ENCODE data around the gene HMGXB3. TPM values are rescaled to one million over a fixed set of nuclear protein-coding genes. Genes with fewer than 3 reads are reported as not detected.

HMGXB3 gene
- total and polyA plus RNA-seq, 2 of the 13 experiments (the other 11 are each of a cell fraction or from before 2014, with no cell fraction given): 18.8 to 23.8 TPM

DNA sequence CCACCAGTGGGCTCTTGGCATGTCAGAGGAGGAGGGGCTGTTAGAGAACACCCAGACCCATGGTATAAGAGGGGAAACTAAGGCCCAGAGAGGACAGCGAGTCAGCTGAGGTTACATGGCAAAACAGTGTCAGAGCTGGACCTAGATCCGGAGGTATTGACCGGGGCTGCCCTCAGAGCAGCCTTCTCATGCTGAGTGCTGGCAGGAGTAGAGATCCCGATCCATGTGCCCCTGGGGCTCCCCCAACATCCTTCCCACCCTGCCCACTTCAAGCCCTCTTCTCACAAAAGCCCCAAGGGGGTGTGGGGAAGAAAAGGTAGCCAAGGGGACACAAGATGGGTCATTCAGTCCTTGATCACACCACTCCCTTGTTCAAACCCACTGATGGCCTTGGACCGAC is 65.9 kb downstream of the HMGXB3 start (continued):
- TF ChIP-seq, protein P1, sequence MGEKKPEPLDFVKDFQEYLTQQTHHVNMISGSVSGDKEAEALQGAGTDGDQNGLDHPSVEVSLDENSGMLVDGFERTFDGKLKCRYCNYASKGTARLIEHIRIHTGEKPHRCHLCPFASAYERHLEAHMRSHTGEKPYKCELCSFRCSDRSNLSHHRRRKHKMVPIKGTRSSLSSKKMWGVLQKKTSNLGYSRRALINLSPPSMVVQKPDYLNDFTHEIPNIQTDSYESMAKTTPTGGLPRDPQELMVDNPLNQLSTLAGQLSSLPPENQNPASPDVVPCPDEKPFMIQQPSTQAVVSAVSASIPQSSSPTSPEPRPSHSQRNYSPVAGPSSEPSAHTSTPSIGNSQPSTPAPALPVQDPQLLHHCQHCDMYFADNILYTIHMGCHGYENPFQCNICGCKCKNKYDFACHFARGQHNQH (CRISPR knock-in tag; IDR thresholded peaks at IDR 0.05): no peak

GRCh38 chr5:150066901-150067396 is 66.4 kb downstream of the HMGXB3 start:
- H4K20me1 ChIP-seq (ENCODE audit: insufficient read depth, low read length): no peaks in the 10 kb centered on the region
- TF ChIP-seq, protein P2, sequence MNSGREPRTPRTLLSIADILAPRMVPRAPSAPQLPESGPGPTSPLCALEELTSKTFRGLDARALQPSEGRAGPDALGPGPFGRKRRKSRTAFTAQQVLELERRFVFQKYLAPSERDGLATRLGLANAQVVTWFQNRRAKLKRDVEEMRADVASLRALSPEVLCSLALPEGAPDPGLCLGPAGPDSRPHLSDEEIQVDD (CRISPR knock-in tag; IDR thresholded peaks at IDR 0.05; ENCODE audit: borderline replicate concordance): no peak
- no peak for TF ChIP-seq MXD4 (CRISPR knock-in tag; IDR thresholded peaks at IDR 0.05)
- no peak for TF ChIP-seq ZNF891 (CRISPR knock-in tag; IDR thresholded peaks at IDR 0.05)
- TF ChIP-seq CBX1 (IDR thresholded peaks at IDR 0.05; ENCODE audit: low read depth): no peak
- TF ChIP-seq PTBP1 (IDR thresholded peaks at IDR 0.05; ENCODE audit: low read depth, low read length, poor library complexity, severe bottlenecking): no peak
- no peak for TF ChIP-seq NONO (IDR thresholded peaks at IDR 0.05)
- no peak for TF ChIP-seq NONO (CRISPR knock-in tag; conservative IDR thresholded peaks at IDR 0.05)
- TF ChIP-seq MEIS2 (CRISPR knock-in tag; IDR thresholded peaks at IDR 0.05): no peak
- no peak for TF ChIP-seq RFX5 (IDR thresholded peaks at IDR 0.05; ENCODE audit: low read depth, low read length)
- TF ChIP-seq KMT2B (CRISPR knock-in tag; IDR thresholded peaks at IDR 0.05): no peak
- TF ChIP-seq MIXL1 (CRISPR knock-in tag; IDR thresholded peaks at IDR 0.05): no peak
- no peak for TF ChIP-seq MYNN (CRISPR knock-in tag; IDR thresholded peaks at IDR 0.05; ENCODE audit: low read depth)
- no peak for TF ChIP-seq ZNF329 (CRISPR knock-in tag; IDR thresholded peaks at IDR 0.05; ENCODE audit: low read depth)
- TF ChIP-seq, protein P3, sequence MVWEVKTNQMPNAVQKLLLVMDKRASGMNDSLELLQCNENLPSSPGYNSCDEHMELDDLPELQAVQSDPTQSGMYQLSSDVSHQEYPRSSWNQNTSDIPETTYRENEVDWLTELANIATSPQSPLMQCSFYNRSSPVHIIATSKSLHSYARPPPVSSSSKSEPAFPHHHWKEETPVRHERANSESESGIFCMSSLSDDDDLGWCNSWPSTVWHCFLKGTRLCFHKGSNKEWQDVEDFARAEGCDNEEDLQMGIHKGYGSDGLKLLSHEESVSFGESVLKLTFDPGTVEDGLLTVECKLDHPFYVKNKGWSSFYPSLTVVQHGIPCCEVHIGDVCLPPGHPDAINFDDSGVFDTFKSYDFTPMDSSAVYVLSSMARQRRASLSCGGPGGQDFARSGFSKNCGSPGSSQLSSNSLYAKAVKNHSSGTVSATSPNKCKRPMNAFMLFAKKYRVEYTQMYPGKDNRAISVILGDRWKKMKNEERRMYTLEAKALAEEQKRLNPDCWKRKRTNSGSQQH (CRISPR knock-in tag; IDR thresholded peaks at IDR 0.05; ENCODE audit: low read depth): no peak
- TF ChIP-seq NR0B2 (CRISPR knock-in tag; IDR thresholded peaks at IDR 0.05): no peak
- in situ Hi-C loops (cut with HindIII; ENCODE audit: extremely low pct_ligation_motif_present, low pct_unique_long_range_greater_than_20kb): no loop called here
- intact Hi-C loops (cut with micrococcal nuclease; ENCODE audit: unreplicated experiment): no loop called here
- H3K4me2 ChIP-seq (ENCODE audit: low read depth, low read length): no peak overlapping the region
- no peak overlapping the region for H3K27ac ChIP-seq (ENCODE audit: extremely low read length, insufficient read depth, low read length)
- BruUV-seq (replicated peaks): no TSS peak
- H3K27me3 ChIP-seq (ENCODE audit: control insufficient read depth in 1 of 2, insufficient read depth in 2 of 2, low read length in 2 of 2): peaks cover 7 to 38% of the 10 kb centered on the region in 2 experiments; a peak in 4 of 5 replicates
- H3K9me3 ChIP-seq (ENCODE audit: low read length): no peaks in the 10 kb centered on the region
- ATAC-seq (no peak), FAIRE-seq (no peak), DNase-seq (ENCODE audit: low spot score) (no peak)
- peaks cover 15% of the 10 kb centered on the region for H3K4me1 ChIP-seq (ENCODE audit: insufficient read depth, low read length)
- H2AFZ ChIP-seq (ENCODE audit: low read length): no peak overlapping the region
- H3K79me2 ChIP-seq (ENCODE audit: insufficient read depth, low read length): no peaks in the 10 kb centered on the region
- ChIA-PET POLR2A (no interaction called here), CTCF (ENCODE audit: low intra/inter-chr PET ratio, low total read pairs) (no interaction called here)
- H3K9ac ChIP-seq (ENCODE audit: insufficient read depth, low read depth, low read length): no peak overlapping the region
- no peaks in the 10 kb centered on the region for H3K36me3 ChIP-seq (replicated peaks in 1 of 2; ENCODE audit: control insufficient read depth in 1 of 2, insufficient read depth in 2 of 2, low read length in 2 of 2)
- WGBS (ENCODE audit: low lambda C conversion rate): 0% methylated on average over 2 of the region's 2 CpGs
- no peak overlapping the region for H3K4me3 ChIP-seq (replicated peaks in 1 of 3; ENCODE audit: insufficient read depth in 1 of 3, low read depth in 2 of 3, low read length in 3 of 3)
